Measurements from ENCODE around the gene F10. TPM values are rescaled to one million over a fixed set of nuclear protein-coding genes. Genes with fewer than 3 reads are reported as not detected.
A peak's percentile ranks its signal among the peaks of the same experiment; 100 is the strongest.

The F10 gene
- total and polyA plus RNA-seq, 8 donors, result 1.1 to 59.4 (median 3.8) TPM

DNA sequence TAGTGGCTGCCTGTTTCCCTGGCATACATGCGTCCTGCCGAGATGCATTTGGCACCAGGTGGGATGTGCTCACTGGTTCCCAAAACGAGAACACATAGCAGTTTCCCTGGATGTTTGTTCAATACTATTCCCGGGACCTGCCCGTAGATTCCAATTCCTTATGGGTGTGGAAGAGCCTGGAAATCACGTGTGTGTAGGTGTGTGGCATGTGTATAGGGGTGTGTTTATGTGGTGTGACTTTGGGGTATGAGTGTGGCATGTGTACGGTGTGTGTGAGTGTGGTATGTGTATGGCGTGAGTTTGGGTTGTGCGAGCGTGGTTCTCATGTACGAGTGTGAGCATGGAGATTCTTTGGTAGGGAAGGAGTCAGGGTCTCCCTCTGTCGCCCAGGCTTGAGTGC, 19.9 kb upstream of the F10 start:
- intact Hi-C loops (cut with DNase I), result no loop called here

DNA sequence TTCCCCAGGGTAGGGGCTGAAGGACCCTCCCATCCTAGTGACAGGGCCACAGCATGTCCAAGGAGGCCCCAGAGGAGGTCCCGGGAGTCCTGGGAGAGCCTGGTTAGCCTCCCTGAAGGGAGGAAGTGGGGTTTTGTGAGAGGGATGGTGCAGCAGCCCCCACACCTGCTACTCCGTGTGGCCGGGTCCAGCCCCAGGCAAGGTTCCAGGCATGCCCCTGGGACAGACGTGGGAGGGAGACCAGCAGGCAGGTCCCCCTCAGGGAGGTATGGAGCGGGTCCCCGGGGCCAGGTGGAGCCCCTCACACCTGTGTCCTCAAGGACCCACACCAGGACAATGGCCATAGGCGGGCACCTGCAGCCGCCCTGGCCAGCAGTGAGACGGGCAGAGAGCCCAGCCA, 19.0 kb upstream of the F10 start:
- Histone ChIP-seq H3K27ac (no peak overlapping the region), H3K4me3 (no peak overlapping the region), H3K4me1 (no peaks in the 10 kb centered on the region), H3K27me3 (no peaks in the 10 kb centered on the region), H3K36me3 (no peaks in the 10 kb centered on the region), H3K9me3 (no peaks in the 10 kb centered on the region)
- FAIRE-seq (no peak), ATAC-seq (peak in 1 of 4 donors; percentile 11), DNase-seq (peak in 1 of 6 donors; percentile 72)
- WGBS, 2 donors, result 26 to 35% methylated on average over 7 to 9 of the region's 9 CpGs
- intact Hi-C loops (cut with DNase I), result no loop called here
- TF ChIP-seq CTCF (IDR thresholded peaks at IDR 0.05), result no peak

More for the DNA sequence above, 19.9 kb upstream of the F10 start:
- H3K4me1 ChIP-seq, result no peaks in the 10 kb centered on the region
- ATAC-seq, result no peak
- no peak overlapping the region for H3K4me3 ChIP-seq
- DNase-seq, result no peak
- 51 to 61% methylated on average over 12 of the region's 12 CpGs for WGBS, 2 donors
- no peaks in the 10 kb centered on the region for H3K9me3 ChIP-seq
- H3K27ac ChIP-seq, result no peak overlapping the region
- no peaks in the 10 kb centered on the region for H3K36me3 ChIP-seq
- TF ChIP-seq CTCF (IDR thresholded peaks at IDR 0.05), result no peak
- H3K27me3 ChIP-seq, result no peaks in the 10 kb centered on the region
- FAIRE-seq, result no peak

- no peaks in the 10 kb centered on the region for H3K36me3 ChIP-seq
- H3K4me3 ChIP-seq, result no peak within 1 kb of the TSS
- H3K27me3 ChIP-seq, result peaks cover 0 to 7% (median 3%) of the 10 kb centered on the region in 4 donors
- TF ChIP-seq CTCF (IDR thresholded peaks at IDR 0.05), result no peak
- H3K27ac ChIP-seq, result no peak within 1 kb of the TSS
- no peak for FAIRE-seq
- intact Hi-C loops (cut with DNase I), result no loop called here
- ATAC-seq, result peak in 3 of 4 donors; percentile 34 to 54 (median 43)
- peak in 1 of 6 donors; percentile 46 for DNase-seq
- H3K9me3 ChIP-seq, result no peaks in the 10 kb centered on the region
- WGBS, 2 donors, result 40 to 43% methylated on average over 17 of the region's 17 CpGs
- H3K4me1 ChIP-seq, result no peaks in the 10 kb centered on the region
Measured at GRCh38 chr13:113105032-113105920, 17.3 kb upstream of the F10 start, which contains the start of gene F7. Gene F7 (plus strand): TSS chr13:113105791. CDS start chr13:113105842, 51 bp downstream.

GRCh38 chr13:113105921-113106452, 16.6 kb upstream of the F10 start:
- Histone ChIP-seq H3K4me3 (no peak overlapping the region), H3K36me3 (no peaks in the 10 kb centered on the region), H3K27me3 (peaks cover 0 to 10% (median 5%) of the 10 kb centered on the region in 4 donors), H3K27ac (no peak overlapping the region), H3K9me3 (no peaks in the 10 kb centered on the region), H3K4me1 (peaks cover 0 to 4% (median 0%) of the 10 kb centered on the region in 3 donors)
- ATAC-seq (no peak), FAIRE-seq (no peak), DNase-seq (peak in 2 of 6 donors; percentile 12 to 39)
- intact Hi-C loops (cut with DNase I), result no loop called here
- no peak for TF ChIP-seq CTCF (IDR thresholded peaks at IDR 0.05)
- 36 to 39% methylated on average over 16 of the region's 16 CpGs for WGBS, 2 donors
